GM12864 (cell line): ENCODE results near the gene TNNI3K.

Source experiments
- DNase-seq: peaks from one replicate; pipeline ENCODE4 v3.0.0-alpha.2; 2011; ENCODE audit warnings: low read depth
- H3K4me3 ChIP-seq: 2 replicates; pipeline ENCODE4 v1.5.1; 2011; ENCODE audit warnings: mild to moderate bottlenecking, low read depth, low read length, control low read depth
- TF ChIP-seq, protein P1 (sequence below): IDR thresholded peaks from 2 replicates; pipeline ENCODE4 v1.5.1; 2011; ENCODE audit warnings: low read depth, mild to moderate bottlenecking, moderate library complexity, low read length, control low read depth, inconsistent platforms; ENCODE audit errors: missing control alignments

TNNI3K gene

DNA sequence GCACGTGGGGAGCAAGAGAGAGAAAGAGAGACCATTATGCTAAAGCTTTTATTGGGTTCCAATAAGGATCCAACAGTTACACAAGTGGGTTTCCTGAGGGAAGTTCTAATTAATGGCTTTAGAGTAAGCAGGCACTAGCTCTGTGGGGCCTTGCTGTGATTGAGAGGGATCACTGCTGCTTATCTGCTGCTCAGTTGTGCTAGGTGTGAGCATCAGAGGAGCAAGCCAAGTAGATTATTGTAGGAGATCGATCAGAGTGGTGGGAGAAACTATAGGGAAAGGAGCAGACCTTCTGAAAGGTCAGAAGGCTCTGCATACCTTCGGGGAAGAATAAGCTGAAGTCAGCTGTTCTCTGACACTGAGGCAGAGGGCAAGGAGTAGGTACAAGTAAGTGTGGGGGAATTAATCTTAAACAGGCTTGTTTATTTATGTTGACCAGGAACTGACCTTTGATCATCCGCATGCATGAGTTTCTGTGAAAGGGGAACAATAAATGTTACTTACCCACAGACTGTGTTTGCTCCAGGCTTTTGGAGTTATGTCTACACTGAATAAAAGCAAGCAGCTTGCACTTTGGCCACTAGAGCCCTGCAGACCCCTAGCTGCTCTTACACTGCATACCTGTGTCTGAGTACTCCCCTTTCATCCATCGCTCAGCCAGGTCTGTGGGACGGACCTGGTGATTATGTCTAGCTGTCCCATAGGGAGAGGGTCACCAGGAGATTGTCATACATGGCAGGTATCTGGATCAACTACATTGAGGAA, 89.7 kb downstream of the TNNI3K start:
- DNase-seq, result no peak
- no peak overlapping the region for H3K4me3 ChIP-seq
- TF ChIP-seq, protein P1, sequence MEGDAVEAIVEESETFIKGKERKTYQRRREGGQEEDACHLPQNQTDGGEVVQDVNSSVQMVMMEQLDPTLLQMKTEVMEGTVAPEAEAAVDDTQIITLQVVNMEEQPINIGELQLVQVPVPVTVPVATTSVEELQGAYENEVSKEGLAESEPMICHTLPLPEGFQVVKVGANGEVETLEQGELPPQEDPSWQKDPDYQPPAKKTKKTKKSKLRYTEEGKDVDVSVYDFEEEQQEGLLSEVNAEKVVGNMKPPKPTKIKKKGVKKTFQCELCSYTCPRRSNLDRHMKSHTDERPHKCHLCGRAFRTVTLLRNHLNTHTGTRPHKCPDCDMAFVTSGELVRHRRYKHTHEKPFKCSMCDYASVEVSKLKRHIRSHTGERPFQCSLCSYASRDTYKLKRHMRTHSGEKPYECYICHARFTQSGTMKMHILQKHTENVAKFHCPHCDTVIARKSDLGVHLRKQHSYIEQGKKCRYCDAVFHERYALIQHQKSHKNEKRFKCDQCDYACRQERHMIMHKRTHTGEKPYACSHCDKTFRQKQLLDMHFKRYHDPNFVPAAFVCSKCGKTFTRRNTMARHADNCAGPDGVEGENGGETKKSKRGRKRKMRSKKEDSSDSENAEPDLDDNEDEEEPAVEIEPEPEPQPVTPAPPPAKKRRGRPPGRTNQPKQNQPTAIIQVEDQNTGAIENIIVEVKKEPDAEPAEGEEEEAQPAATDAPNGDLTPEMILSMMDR, result no peak

DNA sequence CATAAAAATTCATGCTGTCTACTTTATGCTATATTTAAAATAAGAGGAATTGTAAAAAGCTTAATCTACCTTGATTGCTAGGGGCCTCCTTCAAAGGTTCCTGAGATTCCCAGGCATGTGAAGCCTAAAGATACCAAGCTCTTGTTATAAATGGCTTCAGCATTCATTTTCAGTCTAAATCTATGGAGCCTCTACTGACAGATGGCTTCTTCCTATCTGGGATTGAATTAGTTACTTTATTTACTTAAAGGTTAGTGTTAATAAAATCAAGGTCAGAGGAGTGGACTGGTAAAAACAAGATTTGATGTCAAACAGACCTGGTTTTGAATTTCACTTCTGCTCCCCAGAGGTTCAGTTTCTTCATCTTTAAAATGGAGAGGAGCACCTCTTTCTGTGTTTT, 93.7 kb downstream of the TNNI3K start:
- TF ChIP-seq, protein P1, result no peak
- H3K4me3 ChIP-seq, result no peak overlapping the region
- DNase-seq, result no peak

DNA sequence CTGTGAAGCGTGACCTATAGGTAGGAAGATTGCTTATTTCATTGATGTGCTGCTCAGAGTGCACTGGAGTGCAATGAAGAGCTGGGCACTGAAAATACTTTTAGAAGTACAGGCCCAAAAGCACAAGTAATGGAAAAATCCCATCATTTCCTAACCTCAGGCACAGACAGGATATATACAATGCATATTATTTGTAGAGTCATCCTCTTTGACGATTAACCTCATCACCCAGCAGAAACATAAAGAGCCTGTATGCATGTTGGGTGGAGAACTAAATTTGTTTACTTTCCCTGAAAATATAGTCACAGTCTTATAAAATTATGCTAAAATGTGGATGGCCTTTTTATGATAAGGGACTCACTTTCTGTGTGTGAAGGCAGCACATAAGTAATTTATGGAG, 98.1 kb downstream of the TNNI3K start:
- no peak for DNase-seq
- TF ChIP-seq, protein P1, result no peak
- no peak overlapping the region for H3K4me3 ChIP-seq

DNA sequence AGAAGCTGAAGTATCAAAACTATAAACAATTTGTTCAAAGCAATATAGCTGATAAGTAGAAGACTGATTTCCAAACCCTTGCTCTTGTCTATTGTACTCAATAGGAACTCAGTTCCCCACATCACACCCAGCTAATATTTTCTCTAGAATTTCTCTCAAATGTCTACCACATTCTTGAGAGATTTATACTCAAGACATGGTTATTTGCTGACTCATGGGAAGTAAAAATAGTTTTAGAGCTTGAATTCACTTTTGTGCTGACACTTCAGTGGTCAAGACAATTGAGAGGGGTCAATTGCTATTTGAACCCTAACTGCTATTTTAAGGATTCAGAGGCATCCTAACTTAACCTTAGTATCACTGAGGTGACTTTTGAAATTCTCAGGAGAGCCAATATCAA, 99.0 kb downstream of the TNNI3K start:
- no peak overlapping the region for H3K4me3 ChIP-seq
- no peak for DNase-seq
- TF ChIP-seq, protein P1, result no peak

DNA sequence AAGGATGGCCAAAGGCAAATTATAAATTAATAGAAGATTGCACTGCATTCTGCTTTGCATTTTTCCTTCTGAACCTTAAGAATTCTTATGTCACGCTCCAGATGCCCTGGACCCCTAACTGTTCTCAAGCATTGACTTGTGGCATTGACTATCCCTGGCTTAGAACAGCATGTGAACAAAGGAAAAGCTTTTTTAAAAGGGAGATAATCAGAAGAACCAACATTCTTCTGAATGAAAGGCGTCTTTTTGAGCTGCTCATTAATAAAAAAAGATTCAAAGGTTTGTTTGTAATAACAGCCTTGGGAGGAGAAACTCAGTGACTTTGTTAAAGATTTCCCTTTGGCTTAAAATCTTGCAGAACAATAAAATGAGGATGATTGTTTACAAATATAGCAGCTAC, 105.5 kb downstream of the TNNI3K start:
- no peak for DNase-seq
- TF ChIP-seq, protein P1, result no peak
- no peak overlapping the region for H3K4me3 ChIP-seq

DNA sequence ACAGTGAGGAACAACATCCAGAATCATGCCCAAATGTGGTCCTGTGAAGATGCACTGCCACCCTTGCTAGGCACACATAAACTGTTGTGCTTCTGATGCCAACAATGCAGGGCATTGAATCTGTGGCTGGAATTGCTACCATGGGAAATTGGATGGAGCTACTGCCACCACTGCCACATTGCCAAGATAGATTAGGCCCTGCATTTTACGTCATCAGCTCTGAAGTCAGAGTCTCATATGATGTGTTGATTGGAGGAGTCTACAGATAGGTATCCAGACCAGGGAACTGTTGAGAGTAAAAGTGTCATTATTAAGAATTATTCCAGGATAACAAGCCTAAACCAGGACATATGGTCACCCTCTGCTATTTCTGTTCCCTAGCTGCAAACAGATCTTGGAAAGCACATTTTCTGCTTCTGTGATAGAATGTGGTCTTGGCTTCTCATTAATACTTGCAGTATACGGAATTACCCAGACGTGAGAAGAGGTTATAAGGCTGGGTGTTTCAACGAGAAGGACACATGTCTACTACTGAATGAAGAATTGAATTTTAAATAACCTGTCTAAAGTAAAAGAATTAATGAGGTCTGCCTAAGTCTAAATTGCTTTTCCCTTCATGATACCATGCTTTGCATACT, 106.6 kb downstream of the TNNI3K start:
- DNase-seq, result no peak

More for the DNA sequence above, 106.6 kb downstream of the TNNI3K start:
- H3K4me3 ChIP-seq, result no peak overlapping the region
- TF ChIP-seq, protein P1, result no peak
